GM18499 (cell line): ENCODE results near the gene SLC2A11.
A peak's percentile ranks its signal among the peaks of the same experiment; 100 is the strongest.

Source experiments
- ATAC-seq: cut with Tn5 transposase; IDR thresholded peaks from one replicate; pipeline ENCODE4 v1.9.1; 2021; ENCODE audit warnings: moderate number of reproducible peaks; ENCODE audit not compliant: insufficient read depth, unreplicated experiment

Gene SLC2A11

GRCh38 chr22:23857606-23858483 lies at the start of gene SLC2A11:
SLC2A11 (plus strand) TSS chr22:23857875; CDS start chr22:23858000, 125 bp downstream.
- ATAC-seq, result peak; percentile 76

GRCh38 chr22:23812378-23812777 lies 45.3 kb upstream of the SLC2A11 start:
- ATAC-seq, result no peak

GRCh38 chr22:23815541-23816155 lies 42.0 kb upstream of the SLC2A11 start:
- no peak for ATAC-seq

GRCh38 chr22:23816156-23816976 lies 41.3 kb upstream of the SLC2A11 start:
- no peak for ATAC-seq

- ATAC-seq, result no peak
These were observed 40.5 kb upstream of the SLC2A11 start for GRCh38 chr22:23817146-23817545.

- no peak for ATAC-seq
These were observed 39.1 kb upstream of the SLC2A11 start for GRCh38 chr22:23818541-23818940.

- ATAC-seq, result no peak
These were observed 36.9 kb upstream of the SLC2A11 start for GRCh38 chr22:23820748-23821211.

GRCh38 chr22:23822101-23822671 lies 35.5 kb upstream of the SLC2A11 start:
- no peak for ATAC-seq

GRCh38 chr22:23823331-23823791 lies 34.3 kb upstream of the SLC2A11 start:
- ATAC-seq, result no peak

GRCh38 chr22:23824476-23825245 lies 33.0 kb upstream of the SLC2A11 start:
- no peak for ATAC-seq

- no peak for ATAC-seq
These were observed 32.3 kb upstream of the SLC2A11 start for GRCh38 chr22:23825246-23825905.

GRCh38 chr22:23826510-23827350 lies 30.9 kb upstream of the SLC2A11 start:
- no peak for ATAC-seq

- ATAC-seq, result no peak
These were observed 30.2 kb upstream of the SLC2A11 start for GRCh38 chr22:23827351-23827995.

GRCh38 chr22:23828800-23829680 lies 28.6 kb upstream of the SLC2A11 start:
- ATAC-seq, result no peak

- ATAC-seq, result no peak
These were observed 27.8 kb upstream of the SLC2A11 start for GRCh38 chr22:23829845-23830372.

- no peak for ATAC-seq
These were observed 26.4 kb upstream of the SLC2A11 start for GRCh38 chr22:23831261-23831660.
